ENCODE data around the gene NT5DC4.
A peak's percentile ranks its signal among the peaks of the same experiment; 100 is the strongest.
"Not testable (repeated sequence)": the region's sequence is repeated elsewhere in the genome, so short reads cannot be mapped to it uniquely, and the experiment has no call there.

Gene NT5DC4

DNA sequence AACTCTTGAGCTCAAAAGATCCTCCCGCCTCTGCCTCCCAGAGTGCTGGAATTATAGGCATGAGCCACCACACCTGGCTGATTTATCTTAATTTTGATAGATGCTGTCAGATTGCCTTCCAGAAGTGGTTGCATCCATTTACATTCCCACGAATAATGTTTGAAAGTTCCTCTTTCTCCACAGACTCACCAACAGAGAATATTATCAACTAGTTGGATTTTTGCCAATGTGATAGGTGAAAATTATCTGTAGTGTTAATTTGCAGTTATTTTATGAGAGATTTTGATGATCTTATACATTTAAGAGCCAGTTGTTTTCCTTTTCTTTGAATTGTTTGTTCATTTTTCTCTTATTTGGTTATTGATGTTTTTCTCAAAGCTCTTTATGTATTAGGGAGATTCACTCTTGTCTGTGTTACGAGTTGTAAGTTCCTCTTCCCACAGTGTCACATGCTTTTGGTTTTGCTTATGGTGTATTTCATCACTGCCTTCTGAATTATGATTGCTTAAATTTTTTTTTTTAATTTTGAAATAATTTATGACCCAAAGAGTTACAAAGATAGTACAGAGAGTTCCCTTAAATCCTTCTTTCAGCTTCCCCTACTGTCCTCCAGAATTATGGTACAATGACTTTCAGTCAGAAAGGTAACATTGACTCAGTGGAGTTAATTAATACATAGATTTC is 20.7 kb upstream of the NT5DC4 start:
- DNase-seq (ENCODE audit: low spot score) = peak; percentile 40

- peak; percentile 48 for DNase-seq (ENCODE audit: low spot score)
Observed at GRCh38 chr2:112701052-112701451, 19.8 kb upstream of the NT5DC4 start.

GRCh38 chr2:112703684-112704083 is 17.1 kb upstream of the NT5DC4 start:
- DNase-seq (ENCODE audit: low spot score) = no peak

- DNase-seq (ENCODE audit: low spot score) = no peak
Observed at GRCh38 chr2:112705575-112705974, 15.2 kb upstream of the NT5DC4 start.

- no peak for DNase-seq (ENCODE audit: low spot score)
Observed at GRCh38 chr2:112706170-112706664, 14.6 kb upstream of the NT5DC4 start.

DNA sequence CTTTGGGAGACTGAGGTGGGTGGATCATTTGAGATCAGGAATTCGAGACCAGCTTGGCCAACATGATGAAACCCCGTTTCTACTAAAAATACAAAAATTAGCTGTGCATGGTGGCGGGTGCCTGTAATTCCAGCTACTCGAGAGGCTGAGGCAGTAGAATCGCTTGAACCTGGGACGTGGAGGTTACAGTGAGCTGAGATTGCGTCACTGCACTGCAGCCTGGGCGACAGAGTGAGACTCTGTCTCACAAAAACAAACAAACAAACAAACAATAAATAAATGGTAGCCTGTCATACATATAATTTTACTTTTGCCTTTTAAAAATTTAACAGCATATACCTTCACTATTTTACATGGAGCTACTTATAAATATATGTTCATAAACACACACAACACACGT is 13.9 kb upstream of the NT5DC4 start:
- DNase-seq (ENCODE audit: low spot score) = not testable (repeated sequence)

GRCh38 chr2:112708968-112709367 is 11.9 kb upstream of the NT5DC4 start:
- DNase-seq (ENCODE audit: low spot score) = peak; percentile 22

GRCh38 chr2:112709703-112710102 is 11.1 kb upstream of the NT5DC4 start:
- peak; percentile 64 for DNase-seq (ENCODE audit: low spot score)

GRCh38 chr2:112710956-112711750 is 9.7 kb upstream of the NT5DC4 start:
- no peak for DNase-seq (ENCODE audit: low spot score)

GRCh38 chr2:112712465-112712864 is 8.4 kb upstream of the NT5DC4 start:
- DNase-seq (ENCODE audit: low spot score) = no peak

- DNase-seq (ENCODE audit: low spot score) = no peak
Observed at GRCh38 chr2:112712903-112713584, 7.8 kb upstream of the NT5DC4 start.

DNA sequence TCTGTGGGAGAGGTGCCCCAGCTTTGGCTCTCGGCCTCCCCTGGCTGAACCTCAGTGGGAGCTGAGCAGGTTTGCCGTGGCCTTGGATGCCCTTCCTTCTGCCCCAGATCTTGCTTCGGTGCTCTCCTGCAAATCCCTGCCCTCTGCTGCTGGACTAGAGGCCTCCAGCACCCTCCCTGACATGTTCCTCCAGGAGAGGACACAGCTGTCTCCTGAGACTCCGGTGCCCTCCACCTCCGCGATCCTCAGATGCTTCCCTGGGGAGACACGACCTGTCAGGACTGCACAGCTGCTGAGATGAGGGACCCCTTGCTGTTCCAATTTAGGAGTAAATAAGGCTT is 7.3 kb upstream of the NT5DC4 start:
- no peak for DNase-seq (ENCODE audit: low spot score)

GRCh38 chr2:112713926-112714325 is 6.9 kb upstream of the NT5DC4 start:
- DNase-seq (ENCODE audit: low spot score) = no peak

DNA sequence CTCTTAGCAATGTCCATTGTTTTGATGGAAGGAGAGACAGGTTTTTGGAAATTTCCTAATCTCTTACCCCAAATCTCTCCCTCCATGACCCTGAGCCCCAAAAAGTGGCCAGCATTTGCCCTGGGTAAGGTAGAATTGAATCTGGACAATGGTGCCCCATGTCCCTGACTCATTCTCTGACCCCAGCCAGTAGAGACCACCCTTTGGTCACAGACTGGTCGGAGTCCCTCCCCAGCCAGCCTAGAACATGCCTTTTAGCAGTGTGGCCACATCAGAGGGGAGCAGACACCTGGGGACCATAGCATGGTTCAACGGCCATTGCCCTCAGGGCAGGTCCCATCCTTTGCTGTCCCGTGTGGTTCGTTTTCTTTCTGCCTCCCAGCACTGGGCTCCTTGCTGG is 6.5 kb upstream of the NT5DC4 start:
- DNase-seq (ENCODE audit: low spot score) = no peak

- no peak for DNase-seq (ENCODE audit: low spot score)
Observed at GRCh38 chr2:112714836-112715631, 5.8 kb upstream of the NT5DC4 start.

DNA sequence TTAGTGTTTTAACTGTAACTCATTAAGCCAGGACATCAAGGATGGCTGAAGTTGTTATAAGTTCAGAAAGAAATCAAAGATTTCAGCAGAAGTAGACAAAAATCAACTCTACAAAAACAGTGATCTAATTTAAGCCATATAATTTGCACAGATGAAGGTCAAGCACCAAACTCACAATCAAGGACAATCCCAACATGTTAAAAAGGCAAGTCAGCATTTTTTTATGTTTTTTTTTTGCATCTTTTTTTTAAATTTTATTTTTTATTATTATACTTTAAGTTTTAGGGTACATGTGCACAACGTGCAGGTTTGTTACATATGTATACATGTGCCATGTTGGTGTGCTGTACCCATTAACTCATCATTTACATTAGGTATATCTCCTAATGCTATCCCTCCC is 4.7 kb upstream of the NT5DC4 start:
- not testable (repeated sequence) for DNase-seq (ENCODE audit: low spot score)

DNA sequence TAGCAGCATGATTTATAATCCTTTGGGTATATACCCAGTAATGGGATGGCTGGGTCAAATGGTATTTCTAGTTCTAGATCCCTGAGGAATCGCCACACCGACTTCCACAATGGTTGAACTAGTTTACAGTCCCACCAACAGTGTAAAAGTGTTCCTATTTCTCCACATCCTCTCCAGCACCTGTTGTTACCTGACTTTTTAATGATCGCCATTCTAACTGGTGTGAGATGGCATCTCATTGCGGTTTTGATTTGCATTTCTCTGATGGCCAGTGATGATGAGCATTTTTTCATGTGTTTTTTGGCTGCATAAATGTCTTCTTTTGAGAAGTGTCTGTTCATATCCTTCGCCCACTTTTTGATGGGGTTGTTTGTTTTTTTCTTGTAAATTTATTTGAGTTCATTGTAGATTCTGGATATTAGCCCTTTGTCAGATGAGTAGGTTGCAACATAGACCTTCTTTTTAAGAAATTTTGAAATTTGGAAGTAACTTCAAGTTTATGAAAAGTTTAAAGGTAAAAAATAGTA is 3.9 kb upstream of the NT5DC4 start:
- DNase-seq (ENCODE audit: low spot score) = not testable (repeated sequence)

GRCh38 chr2:112718863-112719370 is 1.9 kb upstream of the NT5DC4 start:
- no peak for DNase-seq (ENCODE audit: low spot score)

- DNase-seq (ENCODE audit: low spot score) = no peak
Observed at GRCh38 chr2:112721819-112722522, 1.2 kb downstream of the NT5DC4 start.

DNA sequence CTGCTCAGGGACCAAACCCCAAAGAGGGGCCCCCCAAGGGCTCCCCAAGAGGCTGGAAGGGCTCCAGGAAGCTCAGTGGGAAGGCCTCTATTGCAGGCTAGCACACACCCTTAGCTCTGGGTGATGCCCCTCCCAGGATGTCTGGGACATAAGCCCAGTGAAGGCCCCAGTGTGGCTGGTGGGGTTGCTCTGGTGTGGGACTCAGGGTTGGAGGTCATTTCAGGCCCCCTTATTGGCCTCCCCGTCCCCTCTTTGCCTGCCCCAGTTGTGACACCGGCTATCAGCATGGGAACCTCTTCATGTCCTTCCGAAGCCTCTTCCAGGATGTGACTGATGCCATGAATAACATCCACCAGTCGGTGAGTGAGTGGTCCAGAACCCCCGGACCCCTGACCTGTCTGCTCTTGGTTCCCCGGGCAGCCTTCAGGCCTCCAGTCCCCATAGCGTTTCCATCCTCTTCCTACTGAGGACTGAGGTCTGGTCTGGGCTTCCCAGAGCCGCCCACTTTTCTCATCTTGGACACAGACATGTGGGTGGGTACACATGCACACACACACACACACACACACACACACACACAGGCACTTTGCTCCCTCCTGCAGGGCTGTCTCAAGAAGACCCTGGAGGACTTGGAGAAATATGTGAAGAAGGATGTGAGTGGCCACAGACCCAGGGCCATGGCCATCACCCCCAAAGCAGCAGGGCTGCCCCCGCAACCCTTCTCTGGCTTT is 2.2 kb downstream of the NT5DC4 start:
- no peak for DNase-seq (ENCODE audit: low spot score)
